Right cardiac atrium (tissue), 5 donors: ENCODE measurements around the gene ACP2. TPM values are rescaled to one million over a fixed set of nuclear protein-coding genes. Genes with fewer than 3 reads are reported as not detected.
"Not testable (repeated sequence)": the region's sequence is repeated elsewhere in the genome, so short reads cannot be mapped to it uniquely, and the experiment has no call there.

ENCODE experiments used
- ATAC-seq, 2 donors: fragments of 200-7000 bp; cut with Tn5 transposase; one replicate each; pipeline versions ENCODE4 v1.8.0 to v1.9.1; 2020; ENCODE audit warnings: moderate library complexity in 2 of 2, mild to moderate bottlenecking in 1 of 2
- DNase-seq, 3 donors: peaks; one replicate each; pipeline ENCODE4 v3.0.0-alpha.2; 2020
- H3K27ac ChIP-seq: one replicate; pipeline ENCODE4 v1.5.1; 2013; ENCODE audit warnings: mild to moderate bottlenecking, low read length, control low read depth, moderate library complexity
- H3K27me3 ChIP-seq: one replicate; pipeline ENCODE4 v1.6.1; 2013; ENCODE audit not compliant: control insufficient read depth, insufficient read depth
- H3K4me1 ChIP-seq: one replicate; pipeline ENCODE4 v1.6.1; 2013; ENCODE audit warnings: low read length; ENCODE audit not compliant: control insufficient read depth, insufficient read depth
- H3K4me3 ChIP-seq: one replicate; pipeline ENCODE4 v1.5.1; 2013; ENCODE audit warnings: low read length, control low read depth
- H3K9me3 ChIP-seq: one replicate; pipeline ENCODE4 v1.6.1; 2013; ENCODE audit warnings: low read length; ENCODE audit not compliant: control insufficient read depth
- WGBS: extraction: QIAGEN DNeasy Blood & Tissue Kit; methylation state at CpG from one replicate; pipeline ENCODE4 v1.1.7; 2013; 5-methylcytosine and 5-hydroxymethylcytosine counted together
- intact Hi-C, 4 donors: fragments of 100-400 bp; cut with DNase I; formaldehyde crosslinking; loops; one replicate each; pipeline versions ENCODE4 v1.11.0 to v1.14.0; 2022 to 2023
- polyA plus RNA-seq: library from polyadenylated mRNA; stranded (reverse); fragments of 200-250 nt; gene quantifications from one replicate; pipeline ENCODE4 v1.2.3, GENCODE V29; 2013
- total RNA-seq, 4 donors: library from RNA; stranded (reverse); fragmentation: NEBNext Ultra II Directional; extraction: Animal tissue kit (Norgen Biotek cat#: 25700); gene quantifications; one replicate each; pipeline ENCODE4 v1.2.1, GENCODE V29; 2021
- donor health status: healthy with polysubstance abuse.
- donor health status: DM: no; HTN: yes; CAD: no.
- donor health status: DM: no; HTN: no; CAD: no.
- donor health status: DM: no; HTN: yes; CAD: no; lungs with severe emphysema.
- donor health status: DM: yes; HTN: yes; CAD: no.

The ACP2 gene
- total and polyA plus RNA-seq, 5 donors: 21.7 to 25.9 (median 25.2) TPM

DNA sequence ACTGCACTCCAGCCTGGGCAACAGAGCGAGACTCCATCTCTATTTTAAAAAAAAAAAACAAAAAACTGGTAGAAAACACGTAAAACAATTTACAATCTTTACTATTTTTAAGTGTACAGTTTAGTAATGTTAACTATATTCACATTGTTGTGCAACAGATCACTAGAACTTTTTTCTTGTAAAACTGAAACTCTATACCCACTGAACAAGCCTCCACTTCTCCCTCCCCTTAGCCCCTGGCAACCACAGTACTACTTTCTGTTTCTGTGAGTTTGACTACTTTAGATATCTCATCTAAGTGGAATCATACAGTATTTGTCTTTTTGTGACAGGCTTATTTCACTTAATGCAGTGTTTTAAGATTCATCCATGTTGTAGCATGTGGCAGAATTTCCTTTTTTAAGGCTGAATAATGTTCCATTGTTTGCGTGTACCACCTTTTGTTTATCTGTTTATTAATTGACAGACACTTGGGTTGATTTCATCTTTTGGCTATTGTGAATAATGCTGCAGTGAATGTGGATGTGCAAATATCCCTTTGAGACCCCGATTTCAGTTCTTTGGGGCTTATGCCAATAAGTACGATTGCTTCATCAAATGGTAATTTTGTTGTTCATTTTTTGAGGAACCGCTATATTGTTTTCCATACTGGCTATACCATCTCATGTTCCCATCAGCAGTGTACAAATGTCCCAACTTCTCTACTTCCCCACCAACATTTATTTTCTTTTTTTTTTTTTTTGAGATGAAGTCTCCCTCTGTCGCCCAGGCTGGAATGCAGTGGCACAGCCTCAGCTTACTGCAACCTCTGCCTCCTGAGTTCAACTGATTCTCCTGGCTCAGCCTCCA is 22.8 kb downstream of the ACP2 start:
- 93% methylated on average over 7 of the region's 7 CpGs for WGBS
- no peak for ATAC-seq

DNA sequence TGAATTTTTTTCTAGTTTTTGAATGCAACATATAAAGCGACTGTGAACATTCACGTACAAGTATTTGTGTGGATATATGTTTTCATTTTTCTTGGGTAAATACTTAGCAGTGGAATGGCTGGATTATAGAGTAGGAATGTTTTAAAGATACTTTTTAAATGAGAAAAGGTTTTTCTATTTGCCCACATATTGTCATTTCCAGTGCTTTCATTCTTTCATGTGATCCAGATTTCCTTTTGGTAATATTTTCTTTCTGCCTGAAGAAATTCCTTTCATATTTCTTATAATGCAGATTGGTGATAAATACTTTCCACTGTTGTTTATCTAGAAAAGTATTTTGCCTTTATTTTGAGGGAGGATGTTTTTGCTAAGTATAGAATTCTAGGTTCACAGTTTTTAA is 25.9 kb downstream of the ACP2 start:
- H3K4me3 ChIP-seq: no peak overlapping the region
- WGBS: 91% methylated on average over 2 of the region's 2 CpGs
- no peaks in the 10 kb centered on the region for H3K4me1 ChIP-seq
- H3K27ac ChIP-seq: no peak overlapping the region
- H3K27me3 ChIP-seq: no peaks in the 10 kb centered on the region
- ATAC-seq: no peak
- no peaks in the 10 kb centered on the region for H3K9me3 ChIP-seq
- intact Hi-C loops: no loop called here
- no peak for DNase-seq

More for the DNA sequence above, 22.8 kb downstream of the ACP2 start:
- no peak for DNase-seq
- intact Hi-C loops: no loop called here
- Histone ChIP-seq H3K4me3 (no peak overlapping the region), H3K27me3 (no peaks in the 10 kb centered on the region), H3K27ac (no peak overlapping the region), H3K4me1 (no peaks in the 10 kb centered on the region), H3K9me3 (no peaks in the 10 kb centered on the region)

DNA sequence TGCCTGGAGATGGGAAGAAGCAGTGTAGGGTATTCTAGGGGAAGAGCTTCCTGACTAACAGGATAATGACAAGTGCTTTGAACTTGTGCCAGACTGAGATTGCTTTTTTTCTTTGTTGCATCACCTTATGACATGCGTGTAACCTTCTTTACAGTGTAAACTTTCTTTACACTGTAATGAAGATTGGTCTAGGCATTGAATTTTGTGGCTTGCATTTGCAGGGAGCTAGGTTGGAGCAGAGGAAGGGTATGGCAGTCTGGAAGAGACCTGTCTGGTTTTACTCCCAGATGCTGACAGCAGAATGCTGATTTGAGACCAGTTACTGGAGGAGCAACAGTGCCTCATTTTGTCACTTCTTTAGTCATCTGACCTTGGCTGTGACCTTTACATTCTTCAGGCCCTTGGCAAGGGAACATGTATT is 28.2 kb downstream of the ACP2 start:
- intact Hi-C loops: no loop called here
- no peak for ATAC-seq
- H3K4me3 ChIP-seq: no peak overlapping the region
- H3K27me3 ChIP-seq: no peaks in the 10 kb centered on the region
- no peak for DNase-seq
- no peaks in the 10 kb centered on the region for H3K9me3 ChIP-seq
- no peak overlapping the region for H3K27ac ChIP-seq
- WGBS: 41% methylated on average over 1 of the region's 1 CpG
- H3K4me1 ChIP-seq: peaks cover 9% of the 10 kb centered on the region

DNA sequence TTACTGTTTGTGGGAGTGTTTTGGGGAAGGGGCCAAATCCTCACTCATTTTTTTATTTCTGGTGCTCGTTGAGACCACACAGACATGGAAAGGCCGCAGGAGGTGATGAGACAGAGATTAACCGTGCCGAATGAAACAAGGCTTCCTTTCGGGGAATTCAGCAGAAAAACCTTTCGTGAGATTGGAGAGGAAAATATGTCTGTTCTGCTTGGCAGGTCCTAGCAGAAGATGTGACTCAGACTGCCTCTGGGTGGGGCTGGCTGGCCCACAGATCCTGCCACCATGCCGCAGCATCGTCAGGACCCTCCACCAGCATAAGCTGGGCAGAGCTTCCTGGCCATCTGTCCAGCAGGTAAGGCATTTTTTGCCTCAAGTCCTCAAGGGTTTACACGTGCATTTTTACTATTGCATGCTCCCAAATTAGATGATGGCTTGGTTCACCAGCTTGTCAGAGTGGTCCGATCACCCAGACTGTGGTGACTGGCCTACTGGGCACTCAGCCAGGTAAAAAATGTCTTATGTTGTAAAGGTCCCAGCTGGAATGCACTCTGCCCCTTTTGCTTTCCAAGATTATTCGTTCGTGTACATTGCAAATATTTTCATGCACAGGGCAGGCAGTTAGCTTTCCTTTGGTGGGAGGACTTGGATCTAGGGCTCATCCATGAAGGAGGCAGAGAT is 32.4 kb downstream of the ACP2 start:
- Histone ChIP-seq H3K4me3 (peak overlapping the region; percentile 75), H3K9me3 (no peaks in the 10 kb centered on the region), H3K27ac (peak overlapping the region; percentile 72), H3K4me1 (peaks cover 10% of the 10 kb centered on the region), H3K27me3 (no peaks in the 10 kb centered on the region)
- 5% methylated on average over 12 of the region's 12 CpGs for whole genome bisulfite sequencing
- intact Hi-C loops: no loop called here
- peak in 1 of 2 donors; percentile 65 for ATAC-seq
- DNase-seq: peak in 2 of 3 donors; percentile 60 to 62

DNA sequence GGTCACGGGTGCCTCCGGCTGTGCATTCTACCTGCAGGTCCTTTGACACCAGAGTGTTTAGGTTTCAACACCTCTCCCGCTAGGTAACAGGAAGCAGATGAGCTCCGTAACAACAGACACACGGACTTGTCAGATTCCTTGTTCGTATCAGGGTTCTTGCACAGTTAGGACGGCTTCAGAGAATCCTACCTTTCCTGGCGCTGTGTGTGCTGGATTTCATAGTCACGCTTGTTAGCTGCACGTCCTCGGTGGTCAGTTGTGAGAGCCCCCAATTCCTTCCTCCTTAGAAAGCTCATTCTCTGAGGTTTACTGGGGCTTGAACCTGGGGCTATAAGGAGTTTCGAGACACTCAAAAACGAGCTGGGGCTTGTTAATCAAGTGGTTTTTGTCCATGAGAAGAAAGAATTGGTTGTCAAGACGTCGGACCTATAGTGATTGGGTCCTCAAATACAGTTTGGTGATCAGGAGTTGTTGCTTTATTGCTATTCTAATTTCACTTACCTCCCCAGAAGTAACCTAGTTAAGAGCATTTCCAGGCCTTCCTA is 33.2 kb downstream of the ACP2 start:
- H3K9me3 ChIP-seq: no peaks in the 10 kb centered on the region
- H3K27ac ChIP-seq: peak overlapping the region; percentile 78
- ATAC-seq (no peak), DNase-seq (no peak)
- intact Hi-C loops: no loop called here
- H3K4me1 ChIP-seq: peaks cover 10% of the 10 kb centered on the region
- WGBS: 10% methylated on average over 15 of the region's 15 CpGs
- peak overlapping the region; percentile 75 for H3K4me3 ChIP-seq
- no peaks in the 10 kb centered on the region for H3K27me3 ChIP-seq

DNA sequence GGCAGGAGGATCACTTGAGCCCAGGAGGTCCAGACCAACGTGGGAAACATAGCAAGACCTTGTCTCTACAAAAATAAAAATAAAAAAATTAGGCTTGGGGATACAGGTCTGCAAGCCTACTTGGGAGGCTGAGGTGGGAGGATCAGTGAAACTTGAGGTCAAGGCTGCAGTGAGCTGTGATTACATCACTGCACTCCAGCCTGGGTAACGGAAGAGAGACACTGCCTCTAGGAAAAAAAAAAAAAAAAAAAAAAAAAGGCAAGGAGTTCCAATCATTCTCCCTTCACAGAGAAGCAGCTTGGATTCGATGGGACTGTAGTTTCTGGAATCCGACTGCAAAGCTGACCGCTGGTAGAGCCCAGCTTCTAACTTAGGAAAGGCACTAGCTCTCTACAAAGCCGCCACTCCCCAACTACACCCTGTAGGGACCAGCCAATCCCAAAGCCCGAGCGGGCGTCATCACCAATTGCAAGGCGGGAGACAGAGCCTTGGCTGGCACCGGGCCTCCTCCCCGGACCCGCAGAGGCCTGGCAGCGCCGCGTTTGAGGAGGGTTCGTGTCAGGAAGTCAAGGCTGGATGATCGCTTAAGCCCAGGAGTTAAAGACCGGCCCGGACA is 34.6 kb downstream of the ACP2 start:
- WGBS: 6% methylated on average over 20 of the region's 20 CpGs
- intact Hi-C loops: no loop called here
- peaks cover 10% of the 10 kb centered on the region for H3K4me1 ChIP-seq
- ATAC-seq: peak; percentile 94 to 96
- peak overlapping the region; percentile 75 for H3K4me3 ChIP-seq
- H3K27ac ChIP-seq: peak overlapping the region; percentile 69
- no peaks in the 10 kb centered on the region for H3K27me3 ChIP-seq
- H3K9me3 ChIP-seq: no peaks in the 10 kb centered on the region
- peak; percentile 94 to 97 (median 97) for DNase-seq

DNA sequence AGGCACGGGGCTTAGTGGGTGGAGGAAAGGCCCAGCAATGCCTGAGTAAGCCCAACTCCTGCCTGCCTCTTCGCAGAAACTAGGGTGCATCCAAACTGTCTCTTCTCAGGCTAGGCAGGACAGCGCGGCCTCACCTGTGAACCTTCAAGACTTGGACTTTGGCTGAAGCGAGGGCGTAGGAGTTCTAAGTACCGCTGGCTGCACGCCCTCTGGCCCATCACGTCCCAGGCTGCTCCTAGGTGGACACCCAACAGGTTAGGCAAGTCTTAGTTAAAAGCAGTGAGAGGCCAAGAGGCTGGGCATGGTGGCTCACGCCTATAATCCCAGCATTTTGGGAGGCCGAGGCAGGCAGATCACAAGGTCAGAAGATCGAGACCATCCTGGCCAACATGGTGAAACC is 35.7 kb downstream of the ACP2 start:
- 92% methylated on average over 12 of the region's 12 CpGs for WGBS
- H3K9me3 ChIP-seq: no peaks in the 10 kb centered on the region
- intact Hi-C loops: no loop called here
- ATAC-seq: no peak
- peaks cover 10% of the 10 kb centered on the region for H3K4me1 ChIP-seq
- DNase-seq: peak in 1 of 3 donors; percentile 55
- H3K27ac ChIP-seq: no peak overlapping the region
- no peaks in the 10 kb centered on the region for H3K27me3 ChIP-seq
- H3K4me3 ChIP-seq: no peak overlapping the region

DNA sequence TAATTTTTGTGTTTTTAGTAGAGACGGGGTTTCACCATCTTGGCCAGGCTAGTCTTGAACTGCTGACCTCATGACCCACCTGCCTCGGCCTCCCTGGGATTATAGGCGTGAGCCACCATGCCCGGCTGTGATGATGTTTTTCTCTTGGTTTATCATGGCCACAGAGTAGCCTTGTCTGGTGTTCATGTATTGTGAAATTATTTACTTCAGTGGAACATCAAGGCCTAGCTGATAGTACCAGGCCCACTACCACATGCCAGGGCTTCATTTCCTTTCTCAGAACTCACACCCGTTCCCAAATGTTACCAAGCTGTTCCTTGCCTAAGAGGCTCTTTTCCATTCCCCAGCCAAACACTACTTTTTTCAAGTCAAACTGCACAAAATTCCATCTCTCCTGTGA is 40.0 kb downstream of the ACP2 start:
- intact Hi-C loops: no loop called here
- no peak for ATAC-seq
- DNase-seq: no peak
- H3K4me1 ChIP-seq: no peaks in the 10 kb centered on the region
- no peaks in the 10 kb centered on the region for H3K27me3 ChIP-seq
- no peaks in the 10 kb centered on the region for H3K9me3 ChIP-seq
- no peak overlapping the region for H3K4me3 ChIP-seq
- no peak overlapping the region for H3K27ac ChIP-seq
- 90% methylated on average over 5 of the region's 5 CpGs for WGBS

DNA sequence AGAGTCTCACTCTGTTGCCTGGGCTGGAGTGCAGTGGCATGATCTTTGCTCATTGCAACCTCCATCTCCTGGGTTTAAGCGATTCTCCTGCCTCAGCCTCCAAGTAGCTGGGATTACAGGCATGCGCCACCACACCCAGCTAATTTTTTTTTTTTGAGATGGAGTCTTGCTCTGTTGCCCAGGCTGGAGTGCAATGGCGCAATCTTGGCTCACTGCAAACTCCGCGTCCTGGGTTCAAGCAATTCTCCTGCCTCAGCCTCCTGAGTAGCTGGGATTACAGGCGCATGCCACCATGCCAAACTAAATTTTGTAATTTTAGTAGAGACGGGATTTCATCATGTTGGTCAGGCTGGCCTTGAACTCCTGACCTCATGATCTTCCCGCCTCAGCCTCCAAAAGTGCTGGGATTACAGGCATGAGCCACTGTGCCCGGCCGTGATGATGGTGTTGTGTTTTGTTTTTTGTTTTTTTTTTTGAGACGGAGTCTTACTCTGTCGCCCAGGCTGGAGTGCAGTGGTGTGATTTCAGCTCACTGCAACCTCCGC is 40.5 kb downstream of the ACP2 start:
- intact Hi-C loops: not testable (repeated sequence)

DNA sequence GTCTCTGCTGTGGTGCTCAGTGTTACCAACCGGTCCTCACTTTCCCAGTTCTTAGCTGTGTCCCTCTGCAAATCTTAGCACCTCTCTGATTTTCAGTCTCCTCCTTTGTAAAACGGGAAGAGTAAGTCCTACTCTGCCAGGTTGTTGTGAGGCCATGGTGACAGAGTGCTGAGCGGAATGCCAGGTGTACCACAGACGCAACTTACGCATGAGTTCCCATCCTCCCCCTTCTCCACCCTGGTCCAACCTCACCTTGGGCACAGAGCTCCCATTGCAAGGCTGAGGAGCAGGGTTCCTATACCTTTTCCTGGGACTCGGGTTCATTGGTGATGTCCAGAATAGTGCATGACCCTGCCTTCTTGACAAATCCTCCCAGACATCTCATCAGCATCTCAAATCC is 41.2 kb downstream of the ACP2 start:
- DNase-seq (no peak), ATAC-seq (no peak)
- H3K9me3 ChIP-seq: no peaks in the 10 kb centered on the region
- intact Hi-C loops: no loop called here
- no peaks in the 10 kb centered on the region for H3K4me1 ChIP-seq
- H3K4me3 ChIP-seq: no peak overlapping the region
- H3K27ac ChIP-seq: no peak overlapping the region
- H3K27me3 ChIP-seq: no peaks in the 10 kb centered on the region
- WGBS: 86% methylated on average over 6 of the region's 6 CpGs

More for the DNA sequence above, 40.5 kb downstream of the ACP2 start:
- H3K27ac ChIP-seq, H3K4me3 ChIP-seq, H3K4me1 ChIP-seq, H3K9me3 ChIP-seq, ATAC-seq, H3K27me3 ChIP-seq, DNase-seq: not testable (repeated sequence)
- 93% methylated on average over 13 of the region's 13 CpGs for WGBS
